AG04450 (cell line): ENCODE measurements around the gene ASPSCR1. TPM values are rescaled to one million over a fixed set of nuclear protein-coding genes. Genes with fewer than 3 reads are reported as not detected.

ENCODE experiments used
- CTCF ChIA-PET: fragments of 300-600, 350-600 bp; formaldehyde crosslinking; extraction: SDS; loops from one replicate; lab custom pipeline; 2022; ENCODE audit warnings: antibody characterized with exemption, inconsistent platforms; lab: Charles Lee
- POLR2A ChIA-PET: fragments of 350-600 bp; formaldehyde crosslinking; extraction: SDS; loops from one replicate; lab custom pipeline; 2021; ENCODE audit warnings: antibody characterized with exemption, inconsistent platforms; lab: Yijun Ruan, JAX
- DNase-seq: peaks from one replicate; pipeline ENCODE4 v3.0.0-alpha.2; 2011; ENCODE audit warnings: low read depth, low spot score
- H3K27ac ChIP-seq: one replicate; pipeline ENCODE4 v1.5.1; 2012; ENCODE audit warnings: low read depth, low read length, control low read depth
- H3K27me3 ChIP-seq: one replicate; pipeline ENCODE4 v1.6.0; 2012; ENCODE audit warnings: low read length; ENCODE audit not compliant: control insufficient read depth, insufficient read depth
- H3K4me3 ChIP-seq: 2 replicates; pipeline ENCODE4 v1.5.1; 2011; ENCODE audit warnings: mild to moderate bottlenecking, low read depth, low read length, control low read depth
- H3K9me3 ChIP-seq: 2 replicates; pipeline ENCODE4 v1.5.1; 2012; ENCODE audit warnings: low read length; ENCODE audit not compliant: control insufficient read depth, insufficient read depth
- polyA plus RNA-seq: library from polyadenylated mRNA; depleted of rRNA; stranded (reverse); fragments of >200 nt; gene quantifications from 2 replicates; pipeline ENCODE4 v1.2.3, GENCODE V29; 2011
- TF ChIP-seq, protein P1 (sequence below): IDR thresholded peaks from 2 replicates; pipeline ENCODE4 v1.5.1; 2011; ENCODE audit warnings: low read depth, low read length, control low read depth, inconsistent platforms

ASPSCR1 gene
- polyA plus RNA-seq, 1 experiment = 7.1 TPM

DNA sequence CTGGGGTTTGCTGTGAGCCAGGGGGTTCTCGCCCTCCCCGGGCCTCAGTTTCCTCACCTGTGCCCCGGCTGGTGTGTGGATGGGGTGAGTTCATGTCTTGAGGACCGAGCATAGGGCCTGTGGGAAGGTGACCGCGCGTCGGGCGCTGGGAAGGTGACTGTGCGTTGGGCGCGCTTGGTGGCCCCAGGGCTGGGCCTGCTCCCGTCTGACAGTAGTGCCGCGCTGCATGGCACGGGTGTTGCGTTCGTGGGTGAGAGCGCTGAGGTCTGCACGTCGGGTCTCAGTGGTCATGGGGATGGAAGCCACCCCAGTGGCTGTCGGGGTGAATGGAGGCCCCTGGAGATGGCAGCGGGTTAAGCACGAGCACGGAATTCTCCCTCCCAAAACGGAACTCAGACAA is 9.2 kb downstream of the ASPSCR1 start:
- Histone ChIP-seq H3K4me3 (no peak overlapping the region), H3K27ac (no peak overlapping the region), H3K9me3 (peaks cover 16% of the 10 kb centered on the region), H3K27me3 (no peaks in the 10 kb centered on the region)
- DNase-seq = no peak
- ChIA-PET CTCF (interaction anchor here (0.5 kb wide), 1 partner anchor 930 kb away, joined by 4 read pairs; no protein-coding TSS in a partner anchor), POLR2A (no interaction called here)
- TF ChIP-seq, protein P1, sequence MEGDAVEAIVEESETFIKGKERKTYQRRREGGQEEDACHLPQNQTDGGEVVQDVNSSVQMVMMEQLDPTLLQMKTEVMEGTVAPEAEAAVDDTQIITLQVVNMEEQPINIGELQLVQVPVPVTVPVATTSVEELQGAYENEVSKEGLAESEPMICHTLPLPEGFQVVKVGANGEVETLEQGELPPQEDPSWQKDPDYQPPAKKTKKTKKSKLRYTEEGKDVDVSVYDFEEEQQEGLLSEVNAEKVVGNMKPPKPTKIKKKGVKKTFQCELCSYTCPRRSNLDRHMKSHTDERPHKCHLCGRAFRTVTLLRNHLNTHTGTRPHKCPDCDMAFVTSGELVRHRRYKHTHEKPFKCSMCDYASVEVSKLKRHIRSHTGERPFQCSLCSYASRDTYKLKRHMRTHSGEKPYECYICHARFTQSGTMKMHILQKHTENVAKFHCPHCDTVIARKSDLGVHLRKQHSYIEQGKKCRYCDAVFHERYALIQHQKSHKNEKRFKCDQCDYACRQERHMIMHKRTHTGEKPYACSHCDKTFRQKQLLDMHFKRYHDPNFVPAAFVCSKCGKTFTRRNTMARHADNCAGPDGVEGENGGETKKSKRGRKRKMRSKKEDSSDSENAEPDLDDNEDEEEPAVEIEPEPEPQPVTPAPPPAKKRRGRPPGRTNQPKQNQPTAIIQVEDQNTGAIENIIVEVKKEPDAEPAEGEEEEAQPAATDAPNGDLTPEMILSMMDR = no peak

DNA sequence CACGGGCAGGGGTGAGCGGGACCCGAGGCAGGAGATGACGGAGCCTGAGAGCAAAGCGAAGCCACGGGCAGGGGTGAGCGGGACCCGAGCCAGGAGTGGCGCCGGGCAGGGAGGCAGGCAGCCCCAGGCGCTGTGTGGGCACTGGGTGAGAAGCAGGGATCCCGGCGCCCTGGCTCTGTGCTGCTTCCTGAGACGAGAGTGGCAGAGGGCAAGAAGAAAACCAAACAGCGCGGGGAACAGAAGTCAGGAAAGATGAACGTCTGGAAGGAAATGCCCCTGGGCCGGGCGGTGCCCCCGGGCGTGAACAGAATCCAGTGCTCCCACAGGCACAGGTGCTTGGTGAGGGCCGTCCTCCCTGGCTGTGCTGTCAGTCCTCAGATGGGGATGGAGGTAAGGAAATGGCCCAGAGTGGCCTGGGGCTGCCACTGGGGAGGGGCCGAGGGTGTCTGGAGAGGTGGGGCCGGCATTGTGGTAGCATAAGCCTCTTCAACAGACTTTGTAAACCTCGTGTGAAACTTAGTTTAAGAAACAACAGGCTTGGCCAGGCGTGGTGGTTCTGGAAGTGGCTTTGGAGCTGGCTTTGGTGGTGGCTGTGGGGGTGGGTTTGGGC is 9.8 kb downstream of the ASPSCR1 start:
- ChIA-PET CTCF (no interaction called here), POLR2A (no interaction called here)
- no peak overlapping the region for H3K4me3 ChIP-seq
- H3K27me3 ChIP-seq = no peaks in the 10 kb centered on the region
- no peak overlapping the region for H3K27ac ChIP-seq
- TF ChIP-seq, protein P1 = no peak
- peaks cover 16% of the 10 kb centered on the region for H3K9me3 ChIP-seq
- DNase-seq = no peak

DNA sequence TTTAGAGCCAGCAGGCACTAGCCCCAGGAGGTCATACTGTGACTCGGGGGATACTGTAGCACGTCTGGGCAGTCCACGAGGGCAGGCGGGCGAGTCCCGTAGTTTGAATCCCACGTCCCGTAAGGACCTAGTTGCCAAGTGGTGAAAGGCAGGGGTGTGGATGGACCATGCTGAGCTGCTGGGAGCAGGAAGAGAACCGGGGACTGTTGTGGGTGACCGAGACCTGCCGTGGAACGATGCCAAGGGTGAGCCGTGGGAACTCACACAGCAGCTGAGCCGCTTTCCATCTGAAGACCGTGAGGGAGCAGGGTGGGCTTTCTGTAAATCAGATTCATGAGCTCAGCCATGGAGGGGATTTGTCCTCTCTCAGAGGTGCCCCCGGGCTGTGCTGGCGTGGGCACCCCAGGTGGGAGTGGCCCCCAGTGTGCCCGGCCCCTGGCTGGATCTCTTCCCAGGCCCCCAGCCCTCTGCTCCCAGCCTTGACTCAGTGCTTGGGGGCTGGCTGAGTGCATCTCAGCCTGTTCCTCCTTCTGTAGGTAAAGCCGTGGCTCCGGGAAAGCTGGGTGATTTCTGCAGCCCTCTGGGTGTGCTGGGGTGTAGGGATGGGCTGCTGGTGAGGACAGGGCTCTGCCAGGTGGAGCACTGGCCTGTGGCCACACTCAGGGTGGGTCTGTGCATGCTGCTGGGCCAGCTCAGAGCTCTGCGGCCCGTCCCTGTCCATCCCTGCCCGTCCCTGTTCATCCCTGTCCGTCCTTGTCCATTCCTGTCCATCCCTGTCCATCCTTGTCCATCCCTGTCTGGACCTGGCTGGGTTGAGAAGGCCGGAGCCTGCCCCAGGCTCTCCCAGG is 13.6 kb downstream of the ASPSCR1 start:
- H3K9me3 ChIP-seq = peaks cover 16% of the 10 kb centered on the region
- no peak overlapping the region for H3K4me3 ChIP-seq
- H3K27me3 ChIP-seq = no peaks in the 10 kb centered on the region
- no peak for DNase-seq
- TF ChIP-seq, protein P1 = no peak
- H3K27ac ChIP-seq = no peak overlapping the region
- CTCF ChIA-PET = no interaction called here
- POLR2A ChIA-PET = interaction anchor here (0.7 kb wide), 1 partner anchor 24 kb away, joined by 3 read pairs; no protein-coding TSS in a partner anchor

DNA sequence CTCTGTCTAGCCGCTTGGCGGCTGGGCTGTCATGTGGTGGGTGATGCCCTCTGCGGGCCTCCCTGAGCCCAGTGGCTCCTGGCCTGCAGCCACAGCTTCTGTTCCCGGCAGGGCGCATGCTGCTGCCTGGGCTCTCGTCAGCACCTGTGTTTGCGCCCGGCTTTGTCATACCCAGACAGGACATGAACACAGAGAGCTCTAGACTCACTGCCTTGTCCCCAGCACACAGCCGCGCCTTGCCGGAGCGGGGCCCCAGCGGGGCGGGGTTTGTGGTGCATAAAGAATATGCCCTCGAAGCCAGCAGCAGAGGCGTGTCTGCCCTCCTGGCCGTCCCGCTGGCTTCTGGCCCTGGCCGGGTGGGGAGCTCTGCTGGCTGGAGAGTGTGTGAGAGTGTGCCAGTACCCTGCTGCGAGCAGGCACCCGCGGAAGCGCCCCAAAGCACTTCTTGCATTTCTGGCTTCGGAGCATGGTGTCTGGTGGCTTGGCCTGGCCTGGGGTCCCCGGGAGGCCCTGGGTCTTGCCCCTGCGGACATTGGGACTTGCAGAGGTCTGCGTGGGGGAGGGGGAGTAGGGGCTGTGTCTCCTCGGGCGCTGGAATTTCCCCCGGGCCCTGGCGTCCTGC is 14.4 kb downstream of the ASPSCR1 start:
- TF ChIP-seq, protein P1 = no peak
- Histone ChIP-seq H3K27me3 (no peaks in the 10 kb centered on the region), H3K9me3 (peaks cover 20% of the 10 kb centered on the region), H3K4me3 (no peak overlapping the region), H3K27ac (no peak overlapping the region)
- CTCF ChIA-PET = no interaction called here
- POLR2A ChIA-PET = no interaction called here
- DNase-seq = no peak
